PC-9 (cell line): ENCODE data around the gene GRK7. TPM values are rescaled to one million over a fixed set of nuclear protein-coding genes. Genes with fewer than 3 reads are reported as not detected.
"Not testable (repeated sequence)": the region's sequence is repeated elsewhere in the genome, so short reads cannot be mapped to it uniquely, and the experiment has no call there.

Experiments used
- BruUV-seq: library from RNA; stranded (reverse); fragments of 400-500 nt; replicated peaks from 2 replicates; lab custom pipeline; 2021; lab: Mats Ljungman, UMichigan
- CTCF ChIA-PET: fragments of 300-600 bp; sonication (Branson Sonifier 250); formaldehyde crosslinking; loops from one replicate; lab custom pipeline; 2022; ENCODE audit warnings: antibody characterized with exemption; lab: Charles Lee
- POLR2A ChIA-PET: fragments of 300-600 bp; sonication (Branson Sonifier 250); formaldehyde crosslinking; loops from one replicate; lab custom pipeline; 2022; ENCODE audit warnings: antibody characterized with exemption; ENCODE audit not compliant: unreplicated experiment; lab: Charles Lee
- DNase-seq, 2 experiments: peaks; one replicate each; pipeline versions ENCODE4 v3.0.0 to v3.0.0-alpha.2; 2015 to 2022; ENCODE audit warnings: mixed read lengths in 1 of 2
- H2AFZ ChIP-seq: fragments of 200-600 bp; sonication (generic); 2 replicates; pipeline ENCODE4 v1.8.1; 2017; ENCODE audit warnings: antibody characterized with exemption
- H3F3A ChIP-seq: fragments of 200-600 bp; sonication (generic); 2 replicates; pipeline ENCODE4 v1.8.1; 2017; ENCODE audit warnings: antibody characterized with exemption, mild to moderate bottlenecking, low read depth; ENCODE audit not compliant: insufficient read depth
- H3K27ac ChIP-seq: fragments of 200-600 bp; sonication (generic); 2 replicates; pipeline ENCODE4 v1.6.1; 2016; ENCODE audit warnings: mixed run types
- H3K27me3 ChIP-seq: fragments of 200-600 bp; sonication (generic); 2 replicates; pipeline ENCODE4 v1.6.1; 2016; ENCODE audit warnings: low read depth, mixed run types; ENCODE audit not compliant: insufficient read depth
- H3K36me3 ChIP-seq: fragments of 200-600 bp; sonication (generic); 2 replicates; pipeline ENCODE4 v1.6.1; 2016; ENCODE audit warnings: low read depth, mixed run types
- H3K4me1 ChIP-seq: fragments of 200-600 bp; sonication (generic); replicated peaks from 2 replicates; pipeline ENCODE4 v1.6.1; 2016; ENCODE audit warnings: mixed run types; ENCODE audit not compliant: insufficient read depth
- H3K4me2 ChIP-seq: fragments of 200-600 bp; sonication (generic); 2 replicates; pipeline ENCODE4 v1.6.1; 2017; ENCODE audit warnings: mixed run types
- H3K4me3 ChIP-seq: fragments of 200-600 bp; sonication (generic); 2 replicates; pipeline ENCODE4 v1.6.1; 2016; ENCODE audit warnings: mixed run types
- H3K79me2 ChIP-seq: fragments of 200-600 bp; sonication (generic); 2 replicates; pipeline ENCODE4 v1.6.1; 2017; ENCODE audit warnings: low read depth, mixed run types
- H3K9me2 ChIP-seq: fragments of 200-600 bp; sonication (generic); 2 replicates; pipeline ENCODE4 v1.8.1; 2017; ENCODE audit warnings: mild to moderate bottlenecking; ENCODE audit not compliant: insufficient read depth
- H3K9me3 ChIP-seq: fragments of 200-600 bp; sonication (generic); 2 replicates; pipeline ENCODE4 v1.8.1; 2016; ENCODE audit warnings: low read depth; ENCODE audit not compliant: insufficient read depth
- H4K20me1 ChIP-seq: fragments of 200-600 bp; sonication (generic); 2 replicates; pipeline ENCODE4 v1.8.1; 2017; ENCODE audit not compliant: insufficient read depth
- CTCF ChIP-seq: fragments of 200-600 bp; sonication (generic); conservative IDR thresholded peaks from 2 replicates; pipeline ENCODE4 v1.6.1; 2017; ENCODE audit warnings: mixed run types, antibody characterized with exemption, mild to moderate bottlenecking, moderate library complexity
- EZH2 ChIP-seq: fragments of 200-600 bp; sonication (generic); IDR thresholded peaks from 2 replicates; pipeline ENCODE4 v1.8.0; 2017; ENCODE audit warnings: antibody characterized with exemption, low read depth
- intact Hi-C: fragments of 100-400 bp; cut with micrococcal nuclease; formaldehyde crosslinking; loops from one replicate; pipeline ENCODE4 v1.10.0; 2022; ENCODE audit not compliant: unreplicated experiment
- total RNA-seq: library from RNA; stranded (reverse); gene quantifications from 2 replicates; pipeline ENCODE4 v1.2.3, GENCODE V29; 2021

The GRK7 gene
- total RNA-seq, 1 experiment from 2014 or later, result not detected

GRCh38 chr3:141797819-141798447 lies 34.7 kb downstream of the GRK7 start:
- intact Hi-C loops, result no loop called here
- H3K36me3 ChIP-seq, result no peaks in the 10 kb centered on the region
- no peaks in the 10 kb centered on the region for H3K27me3 ChIP-seq
- no peaks in the 10 kb centered on the region for H4K20me1 ChIP-seq
- no peak overlapping the region for H3K4me3 ChIP-seq
- no peaks in the 10 kb centered on the region for H3K9me3 ChIP-seq
- no peak for DNase-seq
- H3K4me2 ChIP-seq, result no peak overlapping the region
- H3F3A ChIP-seq, result no peaks in the 10 kb centered on the region
- H3K27ac ChIP-seq, result no peak overlapping the region
- BruUV-seq, result no TSS peak
- H2AFZ ChIP-seq, result no peak overlapping the region
- H3K9me2 ChIP-seq, result no peaks in the 10 kb centered on the region
- CTCF ChIA-PET, result interaction anchor here (0.6 kb wide), 1 partner anchor 58 kb away, joined by 3 read pairs; no protein-coding TSS in a partner anchor
- H3K79me2 ChIP-seq, result no peaks in the 10 kb centered on the region
- H3K4me1 ChIP-seq, result no peaks in the 10 kb centered on the region
- TF ChIP-seq EZH2 (no peak), CTCF (no peak)
- POLR2A ChIA-PET, result no interaction called here

GRCh38 chr3:141798448-141798845 lies 35.2 kb downstream of the GRK7 start:
- TF ChIP-seq EZH2, result no peak
- TF ChIP-seq CTCF, result no peak
- CTCF ChIA-PET, result interaction anchor here (0.6 kb wide), 1 partner anchor 143 kb away, joined by 3 read pairs; no protein-coding TSS in a partner anchor
- Histone ChIP-seq H3K27ac (no peak overlapping the region), H3K9me3 (no peaks in the 10 kb centered on the region), H3K27me3 (no peaks in the 10 kb centered on the region), H3F3A (no peaks in the 10 kb centered on the region), H3K36me3 (no peaks in the 10 kb centered on the region), H4K20me1 (no peaks in the 10 kb centered on the region), H3K79me2 (no peaks in the 10 kb centered on the region), H3K4me2 (no peak overlapping the region), H3K4me1 (no peaks in the 10 kb centered on the region), H3K9me2 (no peaks in the 10 kb centered on the region), H3K4me3 (no peak overlapping the region), H2AFZ (no peak overlapping the region)
- POLR2A ChIA-PET, result no interaction called here
- no peak for DNase-seq
- BruUV-seq, result no TSS peak
- intact Hi-C loops, result no loop called here

DNA sequence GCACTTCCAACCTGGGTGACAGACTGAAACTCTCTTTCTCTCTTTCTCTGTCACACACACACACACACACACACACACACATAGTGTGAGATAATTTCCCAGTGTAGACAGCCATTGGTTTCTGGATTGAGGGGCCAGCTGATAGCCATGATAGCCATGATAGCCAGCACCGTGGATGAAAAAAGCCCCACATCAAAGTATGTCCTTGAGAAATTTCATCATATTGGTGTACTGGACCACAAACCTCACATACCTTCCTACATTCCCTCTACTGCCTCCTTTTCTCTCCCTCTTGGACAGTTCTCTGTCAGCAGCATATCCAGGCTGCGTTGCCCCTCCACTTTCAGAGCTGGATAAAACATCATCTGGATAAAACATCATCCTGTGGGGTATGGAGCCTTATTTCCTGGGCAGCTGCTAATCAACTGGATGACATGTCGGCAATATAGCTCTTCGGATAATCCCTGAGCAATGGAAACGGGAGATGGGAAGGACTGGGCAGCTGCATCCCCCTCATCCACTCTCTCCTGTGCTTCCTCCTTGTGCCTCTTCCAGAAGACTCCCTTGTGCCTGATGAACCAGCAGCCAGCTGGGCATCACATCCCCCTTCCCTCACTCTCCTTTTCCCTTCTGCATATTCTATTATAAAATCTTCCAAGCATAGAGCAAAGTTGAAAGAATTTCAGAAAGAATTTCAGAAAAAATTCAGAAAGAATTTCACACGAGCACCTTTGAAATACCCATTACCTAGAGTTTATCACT lies 39.3 kb downstream of the GRK7 start:
- Histone ChIP-seq H3K4me3 (no peak overlapping the region), H3K27me3 (no peaks in the 10 kb centered on the region), H3K27ac (no peak overlapping the region), H2AFZ (no peak overlapping the region), H3F3A (no peaks in the 10 kb centered on the region), H3K9me3 (no peaks in the 10 kb centered on the region), H3K36me3 (no peaks in the 10 kb centered on the region), H3K4me2 (no peak overlapping the region), H3K4me1 (no peaks in the 10 kb centered on the region), H3K79me2 (no peaks in the 10 kb centered on the region), H4K20me1 (no peaks in the 10 kb centered on the region), H3K9me2 (no peaks in the 10 kb centered on the region; the same call in 1 of the 2 replicates)
- ChIA-PET CTCF (no interaction called here), POLR2A (no interaction called here)
- no TSS peak for BruUV-seq
- TF ChIP-seq CTCF (no peak), EZH2 (no peak)
- DNase-seq, result no peak
- intact Hi-C loops, result no loop called here

- H3K27me3 ChIP-seq, BruUV-seq, intact Hi-C loops, H3K27ac ChIP-seq, H3K9me3 ChIP-seq, H3K4me2 ChIP-seq, H3K9me2 ChIP-seq, DNase-seq, H2AFZ ChIP-seq, H4K20me1 ChIP-seq, H3K79me2 ChIP-seq, H3K4me1 ChIP-seq, H3F3A ChIP-seq, H3K4me3 ChIP-seq, H3K36me3 ChIP-seq, POLR2A ChIA-PET: not testable (repeated sequence)
- CTCF ChIA-PET, result interaction anchor here (0.6 kb wide), 2 partner anchors 8 to 12 kb away, joined by 3 to 15 read pairs; no protein-coding TSS in a partner anchor
These were observed 40.3 kb downstream of the GRK7 start for GRCh38 chr3:141803538-141803937.
